Osteoblast (primary cell): ENCODE data around the gene RAPGEF1. TPM values are rescaled to one million over a fixed set of nuclear protein-coding genes. Genes with fewer than 3 reads are reported as not detected.
"Not testable (repeated sequence)": the region's sequence is repeated elsewhere in the genome, so short reads cannot be mapped to it uniquely, and the experiment has no call there.

Source experiments
- DNase-seq: peaks from one replicate; pipeline ENCODE4 v3.0.0; 2011; ENCODE audit warnings: low spot score, mixed read lengths; ENCODE audit not compliant: insufficient read length; ENCODE audit errors: missing footprints
- H2AFZ ChIP-seq: 2 replicates; pipeline ENCODE4 v1.6.0; 2011; ENCODE audit warnings: mild to moderate bottlenecking, low read length
- H3K27ac ChIP-seq: 2 replicates; pipeline ENCODE4 v1.5.1; 2011; ENCODE audit warnings: mild to moderate bottlenecking, low read depth, low read length, moderate library complexity
- H3K27me3 ChIP-seq: 2 replicates; pipeline ENCODE4 v1.6.0; 2012; ENCODE audit warnings: mild to moderate bottlenecking, control low read depth, inconsistent platforms, low read length, moderate library complexity; ENCODE audit not compliant: insufficient read depth
- H3K36me3 ChIP-seq: 2 replicates; pipeline ENCODE4 v1.5.1; 2011; ENCODE audit warnings: mild to moderate bottlenecking, low read length, control low read depth, moderate library complexity; ENCODE audit not compliant: insufficient read depth
- H3K4me1 ChIP-seq: 2 replicates; pipeline ENCODE4 v1.5.1; 2011; ENCODE audit warnings: mild to moderate bottlenecking, low read length, control low read depth, moderate library complexity; ENCODE audit not compliant: insufficient read depth
- H3K4me2 ChIP-seq: 2 replicates; pipeline ENCODE4 v1.6.0; 2011; ENCODE audit warnings: mild to moderate bottlenecking, low read length; ENCODE audit not compliant: insufficient read depth
- H3K4me3 ChIP-seq: fragments of 200-600 bp; sonication (generic); 3 replicates; pipeline ENCODE4 v1.5.1; 2012; ENCODE audit warnings: mild to moderate bottlenecking, low read length, inconsistent platforms; ENCODE audit not compliant: insufficient read depth
- H3K79me2 ChIP-seq: 2 replicates; pipeline ENCODE4 v1.6.0; 2012; ENCODE audit warnings: mild to moderate bottlenecking, low read length, control low read depth, inconsistent platforms; ENCODE audit not compliant: insufficient read depth
- H3K9me3 ChIP-seq: 2 replicates; pipeline ENCODE4 v1.5.1; 2011; ENCODE audit warnings: low read depth, low read length, control low read depth
- H4K20me1 ChIP-seq: 2 replicates; pipeline ENCODE4 v1.6.0; 2012; ENCODE audit warnings: mild to moderate bottlenecking, low read length, control low read depth; ENCODE audit not compliant: insufficient read depth
- CTCF ChIP-seq: IDR thresholded peaks from 2 replicates; pipeline ENCODE4 v1.5.1; 2011; ENCODE audit warnings: mild to moderate bottlenecking, low read depth, low read length, moderate library complexity; ENCODE audit errors: extremely low read depth
- total RNA-seq: library from RNA; depleted of rRNA; stranded (reverse); fragments of >200 nt; gene quantifications from 2 replicates; pipeline ENCODE4 v1.2.3, GENCODE V29; 2012

The RAPGEF1 gene
- total RNA-seq, 1 donor: 34.7 TPM

- H3K36me3 ChIP-seq: no peaks in the 10 kb centered on the region
- no peaks in the 10 kb centered on the region for H4K20me1 ChIP-seq
- H2AFZ ChIP-seq: no peak overlapping the region
- no peak overlapping the region for H3K27ac ChIP-seq
- no peaks in the 10 kb centered on the region for H3K79me2 ChIP-seq
- H3K4me1 ChIP-seq: no peaks in the 10 kb centered on the region
- DNase-seq: peak; percentile 86
- peak; percentile 83 for TF ChIP-seq CTCF
- no peak overlapping the region for H3K4me2 ChIP-seq
- peaks cover 36% of the 10 kb centered on the region for H3K27me3 ChIP-seq
- H3K9me3 ChIP-seq: no peaks in the 10 kb centered on the region
- H3K4me3 ChIP-seq: no peak overlapping the region
These were observed 15.8 kb upstream of the RAPGEF1 start for GRCh38 chr9:131755541-131756198.

GRCh38 chr9:131754846-131755245, 15.0 kb upstream of the RAPGEF1 start:
- Histone ChIP-seq H3K27ac (no peak overlapping the region), H3K4me2 (no peak overlapping the region), H2AFZ (no peak overlapping the region), H3K36me3 (no peaks in the 10 kb centered on the region), H3K27me3 (peaks cover 36% of the 10 kb centered on the region), H4K20me1 (no peaks in the 10 kb centered on the region), H3K4me3 (no peak overlapping the region), H3K79me2 (no peaks in the 10 kb centered on the region), H3K4me1 (no peaks in the 10 kb centered on the region), H3K9me3 (no peaks in the 10 kb centered on the region)
- no peak for TF ChIP-seq CTCF
- no peak for DNase-seq

- H3K4me2 ChIP-seq, H3K9me3 ChIP-seq, H3K27ac ChIP-seq, DNase-seq, H3K4me3 ChIP-seq, H2AFZ ChIP-seq, H3K36me3 ChIP-seq, H4K20me1 ChIP-seq, H3K79me2 ChIP-seq, H3K4me1 ChIP-seq: not testable (repeated sequence)
- H3K27me3 ChIP-seq: peaks cover 26% of the 10 kb centered on the region
These were observed 13.9 kb upstream of the RAPGEF1 start for GRCh38 chr9:131753751-131754150.

GRCh38 chr9:131752231-131752884, 12.5 kb upstream of the RAPGEF1 start:
- H3K36me3 ChIP-seq: no peaks in the 10 kb centered on the region
- H4K20me1 ChIP-seq: no peaks in the 10 kb centered on the region
- no peak overlapping the region for H3K4me3 ChIP-seq
- no peak for DNase-seq
- H3K27me3 ChIP-seq: peaks cover 17% of the 10 kb centered on the region
- no peak for TF ChIP-seq CTCF
- H2AFZ ChIP-seq: no peak overlapping the region
- no peaks in the 10 kb centered on the region for H3K9me3 ChIP-seq
- H3K4me1 ChIP-seq: no peaks in the 10 kb centered on the region
- no peak overlapping the region for H3K4me2 ChIP-seq
- no peak overlapping the region for H3K27ac ChIP-seq
- no peaks in the 10 kb centered on the region for H3K79me2 ChIP-seq
